ENCODE measurements around the gene CATSPERB.

CATSPERB gene

DNA sequence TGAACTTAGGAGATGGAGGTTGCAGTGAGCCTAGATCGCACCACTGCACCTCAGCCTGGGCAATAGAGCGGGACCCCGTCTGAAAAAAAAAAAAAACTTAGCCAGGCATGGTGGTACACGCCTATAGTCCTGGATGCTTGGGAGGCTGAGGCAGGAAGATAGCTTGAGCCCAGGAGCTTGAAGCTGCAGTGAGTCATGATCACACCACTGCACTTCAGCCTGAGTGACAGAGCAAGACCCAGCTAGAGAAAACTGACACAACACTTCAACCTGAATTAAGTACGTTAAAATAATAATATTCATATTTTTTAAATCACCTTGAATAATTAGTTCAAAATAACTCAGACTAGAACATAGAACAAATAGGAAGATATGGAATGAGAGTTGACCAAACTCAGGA, 5.7 kb upstream of the CATSPERB start (continued):
- no peak for TF ChIP-seq PRDM2 (tag by site-specific recombination; IDR thresholded peaks at IDR 0.05; ENCODE audit: borderline replicate concordance)
- no peak for TF ChIP-seq PBX3 (CRISPR knock-in tag; IDR thresholded peaks at IDR 0.05)
- no peak for TF ChIP-seq WT1 (tag by site-specific recombination; IDR thresholded peaks at IDR 0.05)
- TF ChIP-seq ZFP37 (tag by site-specific recombination; IDR thresholded peaks at IDR 0.05), result no peak
- no peak for TF ChIP-seq KLF8 (tag by site-specific recombination; IDR thresholded peaks at IDR 0.05)
- TF ChIP-seq ZNF423 (tag by site-specific recombination; IDR thresholded peaks at IDR 0.05), result no peak
- no peak for TF ChIP-seq ZNF302 (tag by site-specific recombination; IDR thresholded peaks at IDR 0.05; ENCODE audit: low read depth)

GRCh38 chr14:91732859-91733477, 1.1 kb upstream of the CATSPERB start:
- Histone ChIP-seq H3K9me3 (ENCODE audit: control insufficient read depth, insufficient read depth, low read depth, low read length) (no peaks in the 10 kb centered on the region), H3K4me3 (ENCODE audit: low read depth, low read length) (no peak overlapping the region), H3K36me3 (ENCODE audit: control insufficient read depth in 2 of 2, insufficient read depth in 1 of 2, low read length in 2 of 2) (no peaks in the 10 kb centered on the region), H3K27ac (ENCODE audit: extremely low read depth, low read depth, low read length) (no peak overlapping the region), H3K4me1 (ENCODE audit: control insufficient read depth, insufficient read depth, low read length) (no peaks in the 10 kb centered on the region)
- CTCF ChIA-PET, result interaction anchor here (0.6 to 0.7 kb wide), 2 partner anchors 81 to 83 kb away, joined by 3 read pairs; no protein-coding TSS in a partner anchor
- POLR2A ChIA-PET, result no interaction called here
- TF ChIP-seq MYNN (tag by site-specific recombination; IDR thresholded peaks at IDR 0.05; ENCODE audit: borderline replicate concordance), result 0 out of 2 replicates have a peak, but pooled peaks have one; percentile 23
- 0 out of 2 replicates have a peak, but pooled peaks have one; percentile 23 for TF ChIP-seq ZFHX2 (tag by site-specific recombination; conservative IDR thresholded peaks at IDR 0.05)
- TF ChIP-seq ZBTB17 (tag by site-specific recombination; IDR thresholded peaks at IDR 0.05), result no peak

- Histone ChIP-seq H3K4me3 (ENCODE audit: low read depth, low read length) (no peak overlapping the region), H3K9me3 (ENCODE audit: control insufficient read depth, insufficient read depth, low read depth, low read length) (no peaks in the 10 kb centered on the region), H3K36me3 (ENCODE audit: control insufficient read depth in 2 of 2, insufficient read depth in 1 of 2, low read length in 2 of 2) (no peaks in the 10 kb centered on the region), H3K4me1 (ENCODE audit: control insufficient read depth, insufficient read depth, low read length) (no peaks in the 10 kb centered on the region), H3K27ac (ENCODE audit: extremely low read depth, low read depth, low read length) (no peak overlapping the region)
- TF ChIP-seq HOXC10 (CRISPR knock-in tag; IDR thresholded peaks at IDR 0.05), result no peak
- POLR2A ChIA-PET, result no interaction called here
- CTCF ChIA-PET, result interaction anchor here (0.5 to 0.7 kb wide), 2 partner anchors 81 to 516 kb away, joined by 3 read pairs; no protein-coding TSS in a partner anchor
Measured at GRCh38 chr14:91732439-91732838, 553 bp upstream of the CATSPERB start.

DNA sequence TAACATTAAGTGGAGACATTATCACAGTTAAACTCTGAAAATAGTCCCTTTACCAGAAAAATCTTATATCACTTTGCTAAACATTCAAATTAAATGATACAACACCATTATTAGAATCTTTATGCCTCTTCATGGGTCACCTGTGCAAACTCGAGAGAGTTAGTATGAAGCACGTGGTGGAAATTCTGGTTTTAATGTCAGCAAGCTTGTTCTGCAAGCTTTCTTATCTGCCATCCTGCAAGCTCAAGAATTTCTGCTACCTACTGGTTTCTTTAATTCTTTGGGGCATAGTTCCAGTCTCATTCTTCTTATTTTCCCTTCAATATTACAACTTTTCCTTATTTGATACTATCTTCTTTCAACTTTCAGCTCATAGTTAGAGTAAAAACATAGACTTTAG, 868 bp downstream of the CATSPERB start:
- TF ChIP-seq ZBTB1 (tag by site-specific recombination; IDR thresholded peaks at IDR 0.05), result no peak
- no peak for TF ChIP-seq ZNF214 (tag by site-specific recombination; IDR thresholded peaks at IDR 0.05; ENCODE audit: borderline replicate concordance)
- TF ChIP-seq ZSCAN5A (tag by site-specific recombination; IDR thresholded peaks at IDR 0.05), result no peak
- TF ChIP-seq ELK4 (IDR thresholded peaks at IDR 0.05; ENCODE audit: borderline replicate concordance, low read depth, low read length), result no peak
- no peak for TF ChIP-seq ZBTB7A (tag by site-specific recombination; IDR thresholded peaks at IDR 0.05; ENCODE audit: low read depth)
- no peak for TF ChIP-seq ZNF19 (tag by site-specific recombination; IDR thresholded peaks at IDR 0.05; ENCODE audit: low read depth)
- no peak for TF ChIP-seq PRDM1 (tag by site-specific recombination; IDR thresholded peaks at IDR 0.05)
- no peak for TF ChIP-seq ZNF155 (tag by site-specific recombination; IDR thresholded peaks at IDR 0.05)
- CTCF ChIA-PET, result no interaction called here
- POLR2A ChIA-PET, result no interaction called here
- Histone ChIP-seq H3K4me1 (ENCODE audit: control insufficient read depth, insufficient read depth, low read length) (no peaks in the 10 kb centered on the region), H3K4me3 (ENCODE audit: low read depth, low read length) (no peak overlapping the region), H3K27ac (ENCODE audit: extremely low read depth, low read depth, low read length) (no peak overlapping the region), H3K36me3 (ENCODE audit: control insufficient read depth in 2 of 2, insufficient read depth in 1 of 2, low read length in 2 of 2) (no peaks in the 10 kb centered on the region), H3K9me3 (ENCODE audit: control insufficient read depth, insufficient read depth, low read depth, low read length) (no peaks in the 10 kb centered on the region)

Measured in HEK293 (cell line).